ENCODE results near the gene MRPL36.
A peak's percentile ranks its signal among the peaks of the same experiment; 100 is the strongest.
"Not testable (repeated sequence)": the region's sequence is repeated elsewhere in the genome, so short reads cannot be mapped to it uniquely, and the experiment has no call there.

The MRPL36 gene

DNA sequence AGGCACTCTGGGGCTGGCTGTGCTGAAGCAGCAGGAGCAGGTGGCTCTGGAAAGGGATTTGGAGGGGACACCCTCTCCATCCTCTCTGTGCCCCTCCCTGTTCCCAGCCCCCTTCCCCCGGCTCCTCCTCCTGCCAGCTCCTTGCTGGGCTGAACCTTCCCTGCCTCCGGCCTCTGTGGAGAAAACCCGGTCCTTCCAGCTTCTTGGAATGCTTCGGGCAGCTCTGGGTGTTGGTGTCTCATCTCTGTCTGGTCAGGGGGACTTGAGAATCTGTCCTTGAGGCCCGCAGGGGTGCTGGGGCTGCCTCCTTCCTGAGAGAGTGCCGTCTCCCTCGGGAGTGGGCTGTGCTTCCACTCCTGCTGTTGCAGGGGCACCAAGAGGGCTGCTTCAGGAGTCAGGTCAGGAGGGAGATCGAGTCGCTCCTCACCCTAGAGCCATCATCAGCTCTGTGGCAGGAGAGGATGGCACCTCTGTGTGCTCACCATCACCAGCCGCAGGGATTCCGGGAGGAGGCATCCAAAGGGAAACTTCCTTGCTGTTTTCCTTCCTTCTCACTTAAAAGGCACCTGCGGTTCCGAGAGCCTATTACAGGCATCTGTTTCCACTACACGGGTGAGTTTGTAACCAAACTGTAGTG lies 32.2 kb upstream of the MRPL36 start:
- no peak for DNase-seq

DNA sequence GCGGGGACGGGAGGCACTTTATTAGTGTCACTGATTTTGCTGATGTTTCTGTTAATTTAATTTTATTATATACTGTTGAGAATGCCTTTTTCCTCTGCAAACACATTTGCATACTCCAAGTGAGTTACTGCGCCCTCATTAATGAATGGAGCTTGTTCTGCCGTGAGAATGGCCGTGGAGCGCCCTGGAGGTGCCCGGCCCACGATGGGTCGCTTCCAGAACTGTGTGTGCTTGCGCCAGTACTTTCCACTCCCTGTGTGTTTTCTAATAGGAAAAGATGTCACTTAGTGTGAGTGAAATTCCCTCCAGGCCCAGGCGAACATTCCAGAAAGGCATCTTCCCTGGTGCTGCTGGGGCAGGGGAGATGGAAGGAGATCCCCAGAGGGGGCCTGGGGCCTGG lies 31.6 kb upstream of the MRPL36 start:
- no peak for DNase-seq

DNA sequence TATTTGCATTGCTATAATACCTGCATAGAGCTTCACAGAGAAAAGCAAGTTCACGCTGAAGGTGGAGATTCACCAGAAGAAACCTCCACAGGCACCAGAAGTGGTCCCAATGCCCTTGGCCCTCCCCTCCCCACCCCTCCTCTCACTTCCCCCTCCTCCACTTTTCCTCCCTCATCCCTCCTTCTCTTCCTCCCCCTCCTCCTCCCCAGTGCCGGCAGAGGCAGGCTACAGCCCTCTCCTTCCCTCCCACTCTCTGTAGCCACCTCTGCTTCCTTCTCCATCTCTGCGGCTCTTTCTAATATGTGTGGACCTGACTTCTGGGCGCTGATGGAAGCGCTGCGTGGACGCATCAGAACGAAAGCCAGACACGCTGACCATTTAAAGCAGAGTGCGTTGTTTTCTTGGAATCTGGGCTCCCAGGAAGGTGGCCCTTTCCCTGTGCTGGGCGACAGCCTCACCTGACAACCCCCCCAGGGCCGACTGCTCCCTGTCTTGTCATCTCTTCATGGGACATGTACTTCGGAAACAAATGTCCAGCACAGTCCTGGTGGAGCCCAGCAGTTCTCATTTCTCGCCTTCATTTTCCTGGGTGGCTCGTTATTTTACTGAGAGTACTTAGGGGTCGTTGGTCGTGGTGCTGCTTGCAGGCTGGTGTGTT lies 31.1 kb upstream of the MRPL36 start:
- no peak for DNase-seq

DNA sequence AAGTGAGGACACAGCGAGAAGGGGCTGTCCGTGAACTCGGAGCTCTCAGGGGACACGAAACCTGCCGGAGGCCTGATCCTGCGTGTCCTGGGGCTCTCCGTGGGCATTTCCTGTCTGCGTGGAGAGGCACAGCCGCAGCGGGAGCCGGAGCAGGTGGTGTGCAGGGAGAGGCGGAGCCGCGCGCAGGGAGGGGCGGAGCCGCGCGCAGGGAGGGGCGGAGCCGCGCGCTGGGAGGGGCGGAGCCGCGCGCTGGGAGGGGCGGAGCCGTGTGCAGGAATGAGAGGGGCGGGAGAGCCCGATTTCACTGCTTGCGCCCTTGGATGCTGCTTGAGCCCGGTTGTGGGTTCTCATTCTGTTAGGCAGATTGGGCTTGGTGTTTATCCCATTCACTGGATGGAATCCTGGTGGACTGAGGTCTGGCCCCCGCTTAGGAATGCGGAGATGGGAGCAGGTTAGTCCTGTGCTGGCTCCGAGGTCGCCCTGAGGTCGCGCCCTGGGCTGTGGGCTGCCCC lies 28.3 kb upstream of the MRPL36 start:
- peak; percentile 9 for DNase-seq

DNA sequence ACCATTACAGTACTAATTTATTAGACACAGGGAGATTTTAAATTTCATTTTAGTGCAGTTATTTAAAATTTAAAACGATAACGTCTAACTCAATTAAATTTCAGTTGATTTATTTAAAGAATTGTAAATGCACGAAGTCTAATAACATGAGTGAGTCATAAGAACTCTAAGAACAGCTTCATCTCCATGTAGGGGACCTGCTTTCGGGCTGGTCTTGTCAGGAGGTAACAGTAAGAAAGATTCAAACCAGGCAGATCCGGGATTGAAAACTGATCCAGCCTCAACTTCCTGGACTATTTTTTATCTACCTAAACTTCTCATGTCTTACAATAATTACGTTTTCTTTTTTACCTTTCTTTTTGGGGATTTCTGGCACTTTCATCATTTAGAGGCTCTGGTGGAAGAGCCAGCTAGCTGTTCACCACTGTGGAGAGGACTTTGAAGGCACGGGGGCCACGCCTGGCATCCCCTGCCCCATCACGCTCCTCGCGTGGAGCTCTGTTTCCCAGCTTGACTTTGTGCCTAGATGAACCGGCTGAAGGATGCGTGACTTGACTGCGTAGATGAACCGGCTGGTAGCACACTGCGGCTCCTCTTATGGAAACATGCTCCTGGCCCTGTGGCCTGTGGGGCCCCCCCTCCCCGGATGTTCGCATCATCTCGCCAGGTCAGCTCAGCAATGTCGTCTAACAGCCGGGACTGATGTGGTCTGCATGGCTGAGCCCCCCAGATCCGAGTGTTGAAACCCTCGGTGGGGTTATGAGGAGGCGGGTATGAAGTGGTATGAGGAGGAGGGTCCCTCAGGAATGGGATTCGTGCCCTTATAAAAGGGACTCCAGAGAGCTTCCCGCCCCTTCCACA lies 27.6 kb upstream of the MRPL36 start:
- DNase-seq = no peak

DNA sequence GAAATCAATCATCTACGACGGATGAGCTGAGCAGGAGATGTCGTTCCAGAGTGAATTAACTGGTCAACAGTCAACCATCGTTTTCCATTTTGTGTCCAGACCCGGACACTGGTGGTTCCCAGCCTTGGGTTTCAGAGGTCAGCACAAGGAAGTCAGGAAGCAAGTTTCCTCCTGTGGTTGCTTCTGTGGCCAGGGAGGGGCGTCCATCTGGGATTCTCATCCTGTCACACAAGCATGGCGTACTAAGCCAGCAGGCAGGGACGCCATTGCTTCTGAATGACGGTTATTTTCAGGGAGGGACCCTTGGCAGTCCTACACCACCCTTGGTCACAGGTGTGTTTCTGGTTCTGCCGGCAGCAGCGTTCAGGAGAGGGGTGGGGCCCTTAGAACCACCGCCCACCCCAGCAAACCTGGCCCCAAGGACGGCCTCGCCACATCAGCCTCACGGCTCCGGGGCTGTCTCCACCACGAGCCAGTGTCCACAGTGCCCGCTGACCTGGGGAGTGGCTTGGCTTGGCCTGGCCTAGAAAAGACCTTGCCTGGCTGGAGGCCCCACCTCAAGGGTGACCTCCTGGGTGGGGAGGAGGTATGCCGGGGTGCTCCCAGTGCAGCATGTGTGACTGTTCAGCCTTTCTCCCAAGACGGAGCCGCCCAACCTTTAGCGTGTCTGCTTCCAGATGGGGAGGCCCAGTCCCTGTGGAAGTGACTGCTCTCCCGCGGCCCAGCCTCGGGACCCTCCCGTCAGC lies 26.8 kb upstream of the MRPL36 start:
- no peak for DNase-seq

DNA sequence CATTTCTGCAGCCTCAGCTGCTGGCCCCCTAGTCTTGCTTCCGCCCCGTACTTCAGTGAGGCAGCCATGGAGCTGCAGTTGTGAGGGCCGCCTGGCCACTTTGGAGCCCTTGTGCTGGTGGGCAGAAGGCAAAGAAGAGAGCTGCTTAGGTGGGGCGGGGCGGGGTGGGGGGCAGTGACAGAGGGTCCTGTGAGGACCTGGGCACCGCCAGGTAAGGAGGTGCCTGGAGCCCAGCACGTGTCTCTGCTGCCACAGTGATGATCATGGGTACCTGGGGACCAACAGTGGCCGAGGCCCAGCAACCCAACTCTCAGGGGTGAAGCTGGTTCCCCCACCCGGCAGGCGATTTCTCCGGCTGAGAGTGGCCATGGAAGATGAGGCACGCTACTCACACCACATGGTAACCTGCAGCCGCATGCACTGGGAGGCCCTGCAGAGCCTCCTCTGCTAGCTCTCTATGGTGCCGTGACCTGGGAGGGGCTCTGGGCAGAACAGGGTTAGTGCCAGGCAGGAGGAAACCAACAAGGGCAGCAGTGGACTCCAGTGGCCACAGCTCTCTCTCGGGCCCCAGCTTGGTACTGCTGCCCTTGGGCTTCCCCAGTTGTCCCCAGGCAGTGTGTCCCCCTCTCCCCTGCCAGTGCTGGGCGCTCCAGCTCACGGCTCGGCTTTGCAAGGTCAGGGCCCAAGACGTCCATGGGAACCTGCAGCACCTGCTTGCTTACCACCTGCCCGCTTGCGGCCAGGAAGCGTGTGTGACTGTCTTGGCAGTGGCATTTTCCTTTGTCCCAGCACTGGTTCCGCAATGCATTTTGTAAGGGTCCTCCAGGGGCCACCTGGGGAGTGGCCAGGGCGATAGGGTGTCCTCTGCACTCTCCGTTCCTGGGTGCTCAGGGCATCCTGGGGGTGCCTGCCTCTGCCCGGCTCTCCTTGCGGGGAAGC lies 25.5 kb upstream of the MRPL36 start:
- DNase-seq = no peak

DNA sequence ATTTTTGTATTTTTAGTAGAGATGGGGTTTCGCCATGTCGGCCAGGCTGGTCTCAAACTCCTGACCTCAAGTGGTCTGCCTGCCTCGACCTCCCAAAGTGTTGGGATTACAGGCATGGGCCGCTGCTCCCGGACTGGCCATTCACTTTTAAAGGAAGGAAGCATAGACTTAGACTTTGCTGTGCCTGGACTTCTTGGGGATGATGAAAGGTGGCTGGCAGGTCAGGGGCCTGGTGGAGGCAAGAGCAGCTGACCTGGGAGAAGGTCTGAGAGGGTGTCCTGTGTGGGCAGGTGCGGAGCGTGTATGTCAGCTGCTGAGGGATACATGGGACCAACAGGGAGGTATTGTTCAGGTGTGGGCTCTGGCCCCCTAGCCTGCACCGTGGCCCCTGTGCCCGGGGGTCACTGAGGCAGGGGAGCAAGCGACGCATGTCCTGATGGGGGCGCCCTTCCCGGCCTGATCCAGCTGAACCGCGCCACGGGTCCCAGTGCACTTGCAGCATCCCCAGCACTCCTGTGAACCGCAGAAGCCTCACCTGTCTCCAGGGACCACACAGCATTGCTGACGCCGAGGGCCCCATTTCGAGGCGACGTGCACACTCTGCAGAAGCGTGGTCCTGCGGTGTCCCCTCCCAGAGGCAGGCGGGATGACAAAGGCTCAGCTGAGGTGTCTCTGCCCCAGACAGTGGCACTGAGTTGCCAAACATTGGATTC lies 24.6 kb upstream of the MRPL36 start:
- no peak for DNase-seq

DNA sequence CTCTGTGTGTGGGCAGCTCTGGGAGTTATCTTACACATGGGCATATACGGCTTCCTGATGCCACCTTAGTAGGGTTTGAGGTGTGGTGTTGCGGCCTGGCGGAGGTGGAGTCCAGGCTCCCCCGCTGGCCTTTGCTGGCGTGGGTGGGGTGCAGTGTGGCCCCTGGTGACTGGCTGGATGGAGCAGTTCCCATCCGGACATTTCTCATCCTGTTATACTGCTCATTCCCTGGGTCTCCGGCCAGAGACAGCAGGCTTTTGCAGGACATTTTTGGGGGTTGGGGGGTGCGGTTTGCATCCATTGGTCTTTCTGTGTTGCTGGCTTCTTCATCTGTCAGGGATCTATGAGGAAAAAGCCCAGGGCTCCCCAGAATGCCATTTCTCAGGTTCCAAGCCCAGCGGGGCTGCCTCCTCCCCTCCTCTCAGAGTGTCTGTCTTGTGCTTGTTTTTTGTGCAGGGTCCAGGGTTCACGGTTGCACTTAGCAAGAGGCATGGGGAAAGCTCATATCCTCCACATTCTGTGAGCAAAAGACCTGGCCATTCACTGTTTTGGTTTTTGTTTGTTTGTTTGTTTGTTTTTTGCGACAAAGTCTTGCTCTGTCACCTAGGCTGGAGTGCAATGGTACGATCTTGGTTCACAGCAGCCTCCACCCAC lies 23.9 kb upstream of the MRPL36 start:
- DNase-seq = no peak

DNA sequence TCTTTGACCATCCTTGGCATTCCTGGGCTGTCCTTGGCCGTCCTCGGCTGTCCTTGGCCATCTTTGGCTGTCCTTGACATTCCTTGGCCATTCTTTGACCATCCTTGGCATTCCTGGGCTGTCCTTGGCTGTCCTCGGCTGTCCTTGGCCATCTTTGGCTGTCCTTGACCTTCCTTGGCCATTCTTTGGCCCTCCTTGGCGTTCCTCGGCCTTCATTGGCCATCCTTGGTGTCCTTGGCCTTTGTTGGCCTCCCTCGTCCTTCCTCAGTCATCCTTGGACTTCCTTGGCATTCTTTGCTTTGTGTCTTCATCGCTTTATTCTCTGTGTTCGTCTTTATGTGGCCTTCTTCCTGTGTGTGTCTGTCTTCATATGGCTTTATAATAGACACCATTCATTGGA lies 22.2 kb upstream of the MRPL36 start:
- DNase-seq = no peak

DNA sequence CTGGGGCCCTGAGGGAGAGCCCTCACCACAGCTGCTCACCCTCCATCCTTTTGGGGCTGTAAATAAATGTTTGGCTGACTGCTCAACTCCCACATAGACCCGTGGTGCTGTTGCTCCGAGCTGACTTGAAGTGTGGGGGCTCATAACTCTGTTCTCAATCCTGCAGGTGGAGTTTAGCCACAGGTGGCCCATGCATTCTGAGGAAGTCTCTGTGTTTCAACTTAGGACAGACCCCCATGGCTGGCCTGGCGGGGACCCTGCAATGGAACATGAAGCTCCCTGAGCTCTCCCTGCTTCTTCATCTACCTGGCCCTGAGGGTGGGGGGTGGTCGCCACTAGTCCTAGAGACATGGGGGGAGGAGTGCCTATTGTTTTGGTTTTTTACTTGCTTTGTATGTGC lies 21.3 kb upstream of the MRPL36 start:
- DNase-seq = no peak

DNA sequence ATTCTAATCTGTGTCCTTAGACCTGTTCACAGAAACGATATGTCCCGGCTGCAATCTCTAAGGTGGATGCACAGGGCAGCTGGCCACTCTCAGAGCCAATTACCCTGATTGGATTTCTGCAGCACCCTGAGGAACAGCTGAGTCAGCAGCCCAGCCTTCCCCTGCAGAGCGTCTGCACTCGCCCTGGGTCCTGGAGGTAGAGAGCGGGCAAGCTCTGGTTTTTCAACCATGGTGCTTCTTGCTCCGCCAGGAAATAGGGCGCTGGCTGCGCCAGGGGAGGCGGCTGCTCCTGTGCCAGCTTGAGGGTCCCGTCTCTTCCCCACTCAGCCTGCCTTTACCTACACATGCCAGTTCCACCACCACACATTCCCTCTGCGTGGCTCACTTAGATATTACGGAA lies 20.7 kb upstream of the MRPL36 start:
- DNase-seq = no peak

DNA sequence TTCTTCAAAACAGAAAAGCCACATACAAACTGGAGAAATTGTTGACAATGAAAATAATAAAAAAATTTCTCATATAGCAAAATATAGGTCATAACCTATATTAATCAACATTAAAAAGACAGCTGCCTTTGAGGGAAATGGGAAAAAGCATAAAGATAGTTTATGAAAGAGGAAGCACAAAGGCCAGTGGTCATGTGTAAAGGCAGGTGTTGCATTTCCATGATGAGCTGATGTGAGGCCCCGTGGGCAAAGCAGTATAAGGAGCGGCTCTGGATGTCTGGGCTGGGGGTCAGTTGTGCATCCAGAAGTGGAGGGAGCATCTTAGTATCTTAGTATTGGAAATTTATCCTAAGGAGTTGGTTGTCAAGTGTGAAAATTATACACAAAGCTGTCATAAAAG lies 19.8 kb upstream of the MRPL36 start:
- no peak for DNase-seq

DNA sequence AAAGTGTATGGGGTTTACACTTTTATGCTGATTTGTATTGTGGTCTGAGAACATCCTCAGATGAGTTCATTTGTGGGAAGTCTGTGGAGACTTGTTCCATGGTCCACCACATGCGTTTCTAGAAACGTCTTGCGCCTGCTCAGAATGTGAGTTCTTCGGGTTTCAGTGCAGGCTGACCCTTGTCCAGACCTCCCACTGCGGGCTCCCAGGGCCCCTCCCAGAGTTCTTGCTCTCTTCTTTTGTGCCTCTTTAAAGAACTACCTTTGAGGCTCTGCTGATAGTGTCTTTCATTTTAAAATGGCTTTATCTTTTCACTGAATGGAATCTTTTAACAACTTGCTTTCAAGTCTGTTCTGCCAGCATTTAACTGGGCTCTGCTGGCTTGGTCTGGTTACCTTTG lies 19.1 kb upstream of the MRPL36 start:
- no peak for DNase-seq

DNA sequence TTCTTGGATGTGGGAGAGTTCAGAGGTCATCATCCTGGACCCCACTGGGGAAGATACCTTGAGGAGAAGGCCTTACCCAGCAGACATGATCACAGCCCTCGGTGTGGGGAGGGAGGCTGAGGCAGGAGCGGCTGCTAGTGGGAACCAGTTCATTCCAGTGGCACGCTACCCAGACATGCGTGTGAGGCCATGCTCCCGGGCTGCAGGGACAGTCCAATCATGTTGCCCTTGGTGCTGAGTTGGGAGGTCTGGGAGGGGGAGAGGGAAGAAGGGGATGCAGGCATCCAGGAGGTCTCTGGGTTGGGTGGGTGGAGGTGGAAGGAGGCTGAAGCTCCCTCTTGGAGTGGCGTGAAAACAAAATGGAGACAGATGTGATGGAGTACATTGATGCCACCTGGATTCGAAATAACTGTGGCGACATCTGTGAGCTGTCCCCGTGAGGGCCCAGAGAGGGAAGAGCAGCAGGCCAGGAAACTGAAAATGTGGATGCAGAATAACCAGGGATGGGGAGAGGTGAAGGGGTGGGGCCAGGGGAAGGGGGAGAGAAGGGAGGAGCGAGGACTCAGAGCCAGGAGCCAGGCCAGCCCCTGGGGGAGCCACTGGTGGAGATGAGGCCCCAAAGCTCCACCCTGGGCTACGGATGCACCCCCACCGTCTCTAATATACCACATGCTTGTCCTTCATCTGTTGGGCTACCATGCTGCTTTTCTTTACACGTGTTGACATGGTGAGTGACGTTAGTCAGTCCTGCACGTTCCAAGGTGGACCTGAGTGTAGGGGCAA lies 17.8 kb upstream of the MRPL36 start:
- DNase-seq = no peak

DNA sequence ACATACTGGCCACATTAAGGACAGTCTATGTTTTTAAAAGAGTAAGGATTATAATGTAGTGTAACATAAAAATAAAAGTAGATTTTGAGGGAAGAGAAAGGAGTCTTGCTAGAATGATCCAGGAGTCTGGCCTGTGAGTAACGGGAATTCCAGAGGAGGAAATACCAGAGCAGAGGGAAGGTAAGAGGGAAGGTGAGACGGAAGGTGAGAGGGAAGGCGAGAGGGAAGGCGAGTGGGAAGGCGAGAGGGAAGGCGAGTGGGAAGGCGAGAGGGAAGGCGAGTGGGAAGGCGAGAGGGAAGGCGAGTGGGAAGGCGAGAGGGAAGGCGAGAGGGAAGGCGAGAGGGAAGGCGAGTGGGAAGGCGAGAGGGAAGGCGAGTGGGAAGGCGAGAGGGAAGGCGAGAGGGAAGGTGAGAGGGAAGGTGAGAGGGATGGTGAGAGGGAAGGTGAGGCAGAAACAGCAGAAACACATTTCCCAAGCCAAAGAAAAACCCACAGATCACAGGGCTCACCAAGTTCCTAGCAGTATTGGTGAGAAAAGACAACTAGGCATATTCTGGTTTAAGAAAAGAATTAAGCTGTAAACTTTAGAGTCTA lies 17.0 kb upstream of the MRPL36 start:
- not testable (repeated sequence) for DNase-seq

DNA sequence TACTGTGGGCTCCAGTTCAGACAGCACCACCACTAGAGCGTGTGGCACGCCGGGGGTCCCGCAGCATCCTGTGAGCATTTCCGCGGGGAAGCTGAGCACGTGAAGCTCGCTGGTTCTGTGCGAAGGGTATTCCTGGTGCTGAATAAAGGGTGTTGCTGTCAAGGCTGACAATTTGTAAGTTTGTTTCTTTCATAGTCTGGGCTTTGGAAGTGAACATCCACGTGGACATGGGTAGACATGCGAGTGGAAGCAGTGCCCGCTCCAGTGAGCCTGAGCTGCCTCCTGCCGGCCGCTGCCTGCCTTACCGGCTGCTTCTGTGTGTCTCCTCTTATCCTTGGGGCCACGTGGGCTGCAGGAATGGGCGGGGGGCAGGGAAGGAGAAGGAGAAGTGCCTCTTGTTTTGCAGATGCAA lies 16.2 kb upstream of the MRPL36 start:
- no peak for DNase-seq

DNA sequence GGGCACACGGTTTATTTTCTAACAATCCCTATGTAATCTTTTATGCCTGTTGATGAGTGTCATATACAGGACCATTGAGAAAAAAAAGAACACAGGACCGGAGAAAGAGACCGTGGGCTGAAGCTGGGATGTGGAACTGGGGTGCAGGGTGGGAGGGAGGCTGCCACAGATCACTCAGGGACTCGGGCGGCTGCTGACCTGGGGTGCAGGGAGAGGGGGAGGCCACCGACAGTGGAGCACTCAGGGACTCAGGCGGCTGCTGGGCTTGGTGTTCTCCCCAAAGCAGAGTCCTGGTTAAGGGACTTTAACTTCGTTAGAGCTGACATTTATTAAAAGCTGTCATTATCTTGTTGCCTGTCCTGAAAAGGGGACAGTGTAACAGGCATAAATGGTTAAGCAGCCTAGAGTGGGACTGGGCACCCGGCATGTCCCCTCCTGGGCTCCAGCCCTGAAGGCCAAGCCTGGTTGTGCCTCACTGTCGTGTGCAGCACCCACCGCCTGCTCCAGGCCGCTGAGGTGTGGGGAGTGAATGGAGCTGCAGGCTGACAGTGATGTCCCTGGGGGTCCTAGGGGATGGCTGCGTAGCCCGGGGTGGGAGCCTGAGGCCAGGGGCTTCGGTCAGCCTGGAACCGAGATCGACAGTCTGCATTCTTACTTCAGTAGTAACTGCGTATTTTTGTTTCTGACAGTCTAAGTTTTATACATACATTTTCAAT lies 15.6 kb upstream of the MRPL36 start:
- DNase-seq = no peak
